K562 (cell line): Measurements from ENCODE around the gene RGL2.

Experiments
- CHD2 ChIP-seq: IDR thresholded peaks from 2 replicates; pipeline ENCODE4 v1.6.1; 2011; ENCODE audit warnings: low read depth, low read length
- EZH2 ChIP-seq: IDR thresholded peaks from 2 replicates; pipeline ENCODE4 v1.6.1; 2012; ENCODE audit warnings: low read depth, mild to moderate bottlenecking, inconsistent platforms, low read length, borderline replicate concordance
- HNRNPUL1 ChIP-seq: fragments of 200-400 bp; formaldehyde crosslinking; IDR thresholded peaks from 2 replicates; pipeline ENCODE4 v1.6.1; 2017; ENCODE audit warnings: low read length
- KLF1 ChIP-seq: fragments of 450-650 bp; IDR thresholded peaks from 2 replicates; pipeline ENCODE4 v1.6.1; 2016; ENCODE audit warnings: missing genetic modification characterization, missing compliant biosample characterization
- MAX ChIP-seq: sonication (generic); formaldehyde crosslinking; IDR thresholded peaks from 2 replicates; pipeline ENCODE4 v1.9.0; 2022; ENCODE audit warnings: mild to moderate bottlenecking, missing genetic modification reagents
- NCOR1 ChIP-seq: fragments of 450-650 bp; IDR thresholded peaks from 2 replicates; pipeline ENCODE4 v1.6.1; 2016; ENCODE audit warnings: mild to moderate bottlenecking, moderate library complexity
- POLR2A ChIP-seq: fragments of 450-650 bp; conservative IDR thresholded peaks from 2 replicates; pipeline ENCODE4 v1.6.1; 2016
- POLR2AphosphoS5 ChIP-seq: IDR thresholded peaks from 2 replicates; pipeline ENCODE4 v1.6.1; 2011; ENCODE audit warnings: mild to moderate bottlenecking, low read depth, low read length, moderate library complexity; ENCODE audit not compliant: control insufficient read depth, insufficient read depth
- RAD21 ChIP-seq, 2 experiments: fragments of 250-450 bp in 1 of 2; fragments of 450-650 bp in 1 of 2; sonication (Bioruptor Pico) in 1 of 2; formaldehyde crosslinking in 1 of 2; IDR thresholded peaks in 1 of 2; conservative IDR thresholded peaks in 1 of 2; 2 replicates each; pipeline versions ENCODE4 v1.4.0 to v1.8.0; 2020 to 2022; ENCODE audit warnings: mild to moderate bottlenecking in 2 of 2, moderate library complexity in 1 of 2
- THAP7 ChIP-seq: fragments of 250-450 bp; sonication (Bioruptor Pico); IDR thresholded peaks from 2 replicates; pipeline ENCODE4 v1.5.0; 2021
- ZFP36 ChIP-seq: fragments of 150-350 bp; IDR thresholded peaks from 2 replicates; pipeline ENCODE4 v1.6.1; 2018; ENCODE audit warnings: low read length, low read depth; ENCODE audit not compliant: partially characterized antibody
- TF ChIP-seq, protein P1 (sequence below): sonication (generic); formaldehyde crosslinking; IDR thresholded peaks from 2 replicates; pipeline ENCODE4 v1.8.0; 2022; ENCODE audit warnings: missing genetic modification reagents, mild to moderate bottlenecking, borderline replicate concordance

DNA sequence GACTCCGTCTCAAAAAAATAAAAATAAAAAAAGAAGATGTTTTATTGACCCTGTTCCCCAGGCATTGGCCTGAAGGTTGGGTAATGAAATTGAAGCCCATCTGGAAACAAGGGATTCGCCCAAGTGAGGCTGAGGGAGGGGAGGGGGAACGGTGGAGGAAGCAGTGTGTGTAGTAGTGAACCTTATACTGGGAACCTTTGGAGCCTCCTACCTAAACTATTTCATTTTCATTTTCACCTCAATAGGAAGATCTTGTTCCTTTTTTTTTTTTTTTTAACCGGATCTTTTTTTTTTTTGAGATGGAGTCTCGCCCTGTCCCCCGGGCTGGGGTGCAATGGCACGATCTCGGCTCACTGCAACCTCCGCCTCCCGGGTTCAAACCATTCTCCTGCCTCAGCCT is 32.0 kb upstream of the RGL2 start:
- no peak for TF ChIP-seq NCOR1
- no peak for TF ChIP-seq RAD21 (CRISPR knock-in tag; conservative IDR thresholded peaks at IDR 0.05 in 1 of 2, IDR thresholded peaks at IDR 0.05 in 1 of 2)
- no peak for TF ChIP-seq MAX (CRISPR knock-in tag)
- no peak for TF ChIP-seq EZH2
- TF ChIP-seq THAP7, result no peak
- no peak for TF ChIP-seq KLF1 (tag)
- TF ChIP-seq POLR2AphosphoS5, result no peak
- TF ChIP-seq POLR2A, result no peak
- no peak for TF ChIP-seq CHD2
- TF ChIP-seq, protein P1, sequence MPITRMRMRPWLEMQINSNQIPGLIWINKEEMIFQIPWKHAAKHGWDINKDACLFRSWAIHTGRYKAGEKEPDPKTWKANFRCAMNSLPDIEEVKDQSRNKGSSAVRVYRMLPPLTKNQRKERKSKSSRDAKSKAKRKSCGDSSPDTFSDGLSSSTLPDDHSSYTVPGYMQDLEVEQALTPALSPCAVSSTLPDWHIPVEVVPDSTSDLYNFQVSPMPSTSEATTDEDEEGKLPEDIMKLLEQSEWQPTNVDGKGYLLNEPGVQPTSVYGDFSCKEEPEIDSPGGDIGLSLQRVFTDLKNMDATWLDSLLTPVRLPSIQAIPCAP (CRISPR knock-in tag), result no peak
- TF ChIP-seq ZFP36, result no peak
- no peak for TF ChIP-seq HNRNPUL1
